HK-2 (cell line): Measurements from ENCODE around the gene NOSIP.

Experiments used
- DNase-seq: peaks from one replicate; pipeline ENCODE4 v3.0.0-alpha.2; 2018; ENCODE audit not compliant: unreplicated experiment

The NOSIP gene

DNA sequence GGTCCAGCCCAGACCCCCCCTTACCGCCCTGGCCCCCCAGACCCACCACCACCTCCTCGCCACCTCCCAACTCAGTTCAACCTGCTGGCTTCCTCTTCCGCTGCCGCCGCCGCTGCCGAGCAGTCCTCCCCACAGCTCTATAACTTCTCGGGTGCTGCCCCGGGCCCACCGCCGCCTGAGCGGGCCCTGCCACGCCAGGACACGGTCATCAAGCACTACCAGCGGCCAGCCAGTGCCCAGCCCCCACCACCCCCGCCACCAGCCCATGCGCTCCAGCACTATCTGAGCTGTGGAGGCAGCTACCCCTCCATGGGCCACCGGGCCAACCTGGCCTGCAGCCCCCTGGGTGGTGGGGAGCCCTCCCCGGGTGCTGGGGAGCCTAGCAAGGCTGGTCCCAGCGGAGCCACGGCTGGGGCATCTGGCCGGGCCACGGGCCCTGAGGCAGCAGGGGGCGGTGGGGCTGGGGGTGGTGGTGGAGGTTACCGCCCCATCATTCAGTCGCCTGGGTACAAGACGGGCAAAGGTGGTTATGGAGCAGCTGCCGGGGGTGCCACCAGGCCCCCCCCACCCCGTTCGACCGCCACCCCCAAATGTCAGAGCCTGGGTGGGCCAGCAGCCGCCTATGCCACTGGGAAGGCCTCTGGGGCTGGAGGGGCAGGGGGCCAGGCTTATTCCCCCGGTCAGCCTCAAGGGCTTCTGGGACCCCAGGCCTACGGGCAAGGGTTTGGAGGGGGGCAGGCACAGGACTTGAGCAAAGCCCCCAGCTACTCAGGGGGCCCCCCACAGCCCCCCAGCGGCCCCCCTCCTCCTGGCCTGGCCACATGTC, 14.8 kb upstream of the NOSIP start:
- no peak for DNase-seq

DNA sequence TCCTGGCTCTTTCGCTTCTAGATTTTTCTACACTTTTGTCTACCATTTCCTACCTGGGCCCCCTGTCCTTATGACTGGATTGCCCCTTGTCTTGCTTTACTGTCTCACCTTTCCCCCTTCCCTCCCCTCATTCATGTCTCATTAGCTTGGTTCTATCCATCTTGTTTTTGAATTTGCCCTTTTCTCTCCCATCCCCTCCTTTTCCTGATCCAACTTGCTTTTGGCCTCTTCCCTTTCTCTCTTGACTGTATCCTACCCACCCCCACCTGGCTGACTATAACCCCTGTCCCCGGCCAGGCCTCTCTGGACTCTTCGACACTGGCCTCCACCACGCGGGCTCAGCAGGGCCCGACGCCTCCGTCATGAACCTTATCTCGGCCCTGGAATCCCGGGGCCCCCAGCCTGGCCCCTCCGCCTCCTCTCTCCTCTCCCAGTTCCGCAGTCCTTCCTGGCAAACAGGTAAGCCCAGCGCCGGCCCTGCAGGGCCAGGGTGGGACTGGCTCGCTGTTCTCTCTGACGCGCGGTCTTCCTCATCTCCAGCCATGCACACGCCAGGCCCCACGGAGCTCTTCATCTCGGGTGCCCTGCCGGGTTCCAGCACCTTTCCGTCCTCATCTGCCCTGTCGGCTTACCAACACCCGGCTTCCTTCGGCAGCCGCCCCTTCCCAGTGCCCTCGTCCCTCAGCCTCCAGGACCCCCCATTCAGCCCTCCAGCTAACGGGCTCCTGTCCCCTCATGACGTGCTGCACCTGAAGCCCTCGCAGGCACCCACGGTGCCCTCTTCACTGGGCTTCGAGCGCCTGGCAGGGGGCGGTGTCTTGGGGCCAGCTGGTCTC, 14.0 kb upstream of the NOSIP start:
- no peak for DNase-seq

DNA sequence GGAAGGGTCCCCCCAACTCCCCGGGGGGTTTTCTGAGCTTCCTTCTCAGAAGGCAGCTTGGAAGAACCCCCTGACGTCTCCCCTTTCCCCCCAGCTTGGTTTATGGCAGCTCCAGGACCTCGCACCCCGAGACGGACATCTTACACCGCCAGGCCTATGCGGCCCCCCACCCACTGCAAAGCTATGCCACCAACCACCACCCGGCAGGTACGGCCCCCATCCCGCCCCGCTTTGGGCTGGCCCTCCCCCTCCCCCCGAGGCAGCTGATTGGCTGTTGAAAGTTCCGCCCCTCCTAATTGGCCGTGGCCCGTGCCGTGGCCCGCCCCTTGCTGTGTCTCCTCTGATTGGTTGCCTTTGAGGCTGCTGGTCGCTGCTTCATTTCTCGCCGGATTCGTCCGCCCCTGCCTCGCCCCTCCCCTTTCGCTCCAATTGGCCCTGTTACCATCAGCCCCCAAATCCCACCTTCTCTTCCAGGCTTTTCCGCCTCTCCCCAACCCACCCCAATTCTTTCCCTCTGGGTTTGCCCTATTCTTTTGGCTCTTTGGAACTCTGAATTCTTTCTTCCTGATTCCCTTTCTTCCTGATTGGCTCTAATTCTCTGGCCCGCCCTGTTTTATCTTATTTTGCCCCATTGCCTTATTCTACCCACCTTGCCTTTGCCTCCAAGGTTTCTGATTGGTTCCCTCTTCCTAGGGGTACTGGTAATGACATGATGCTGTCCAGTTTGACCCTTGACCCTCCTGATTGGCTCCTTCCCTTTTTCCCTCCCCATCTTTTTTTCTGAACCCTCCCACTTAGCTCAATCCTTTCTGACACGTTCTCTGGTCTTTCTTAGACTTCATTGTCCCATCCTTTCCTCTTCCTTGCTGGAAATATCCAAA, 13.1 kb upstream of the NOSIP start:
- DNase-seq, result no peak

GRCh38 chr19:49592486-49593232, 12.3 kb upstream of the NOSIP start:
- DNase-seq, result no peak

GRCh38 chr19:49591731-49592485, 11.6 kb upstream of the NOSIP start:
- peak; percentile 47 for DNase-seq

GRCh38 chr19:49590971-49591730, 10.8 kb upstream of the NOSIP start, which contains the start of gene PRR12:
Gene PRR12, plus strand, starts transcription at chr19:49591182. Its CDS starts 473 bp downstream, at chr19:49591655.
- DNase-seq, result peak; percentile 78

DNA sequence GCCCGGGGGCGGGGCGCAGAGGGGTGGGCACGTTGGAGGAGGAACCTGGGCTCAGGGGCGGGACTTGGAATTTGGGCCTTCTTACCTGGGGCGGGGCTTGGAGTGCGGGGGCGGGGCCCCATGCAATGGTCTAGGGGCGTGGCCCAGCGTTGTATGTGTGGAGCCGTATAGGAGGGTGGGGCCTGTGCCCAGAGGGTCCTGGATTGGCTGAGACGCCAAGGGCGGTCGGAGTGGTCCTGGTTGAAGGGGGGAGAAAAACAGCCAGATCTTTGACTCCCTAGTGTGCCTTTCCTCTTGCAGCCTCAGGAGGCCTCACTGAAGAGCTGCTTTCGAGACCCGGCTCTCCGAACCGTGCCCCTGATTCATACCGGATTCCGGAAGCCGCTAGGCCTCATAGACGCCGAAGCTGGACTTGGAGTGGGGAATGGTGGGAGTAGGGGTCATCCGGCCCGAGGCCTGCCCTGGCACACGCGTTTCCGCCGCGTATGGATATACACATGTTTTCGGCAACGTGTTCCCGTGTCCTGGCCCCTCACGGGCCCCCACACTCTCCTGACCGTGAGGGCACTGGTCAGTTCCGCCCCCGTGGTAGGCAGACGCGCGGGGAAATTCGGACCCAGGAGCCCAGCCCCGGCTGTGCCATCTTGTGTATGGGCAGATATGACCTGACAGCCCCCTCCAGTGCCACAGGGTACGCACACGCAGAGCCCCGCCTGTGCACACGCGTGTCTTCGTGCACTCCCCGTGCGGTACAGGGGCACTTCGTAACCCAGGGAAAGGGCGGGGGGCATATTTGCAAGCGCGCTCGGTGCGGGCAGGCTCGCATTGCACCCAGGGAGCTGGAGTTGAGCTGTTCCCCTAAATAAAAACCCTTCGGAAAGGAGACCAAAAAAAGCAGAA, 10.0 kb upstream of the NOSIP start:
- DNase-seq, result peak; percentile 97

- DNase-seq, result no peak
Observed at GRCh38 chr19:49589502-49589905, 9.1 kb upstream of the NOSIP start.

DNA sequence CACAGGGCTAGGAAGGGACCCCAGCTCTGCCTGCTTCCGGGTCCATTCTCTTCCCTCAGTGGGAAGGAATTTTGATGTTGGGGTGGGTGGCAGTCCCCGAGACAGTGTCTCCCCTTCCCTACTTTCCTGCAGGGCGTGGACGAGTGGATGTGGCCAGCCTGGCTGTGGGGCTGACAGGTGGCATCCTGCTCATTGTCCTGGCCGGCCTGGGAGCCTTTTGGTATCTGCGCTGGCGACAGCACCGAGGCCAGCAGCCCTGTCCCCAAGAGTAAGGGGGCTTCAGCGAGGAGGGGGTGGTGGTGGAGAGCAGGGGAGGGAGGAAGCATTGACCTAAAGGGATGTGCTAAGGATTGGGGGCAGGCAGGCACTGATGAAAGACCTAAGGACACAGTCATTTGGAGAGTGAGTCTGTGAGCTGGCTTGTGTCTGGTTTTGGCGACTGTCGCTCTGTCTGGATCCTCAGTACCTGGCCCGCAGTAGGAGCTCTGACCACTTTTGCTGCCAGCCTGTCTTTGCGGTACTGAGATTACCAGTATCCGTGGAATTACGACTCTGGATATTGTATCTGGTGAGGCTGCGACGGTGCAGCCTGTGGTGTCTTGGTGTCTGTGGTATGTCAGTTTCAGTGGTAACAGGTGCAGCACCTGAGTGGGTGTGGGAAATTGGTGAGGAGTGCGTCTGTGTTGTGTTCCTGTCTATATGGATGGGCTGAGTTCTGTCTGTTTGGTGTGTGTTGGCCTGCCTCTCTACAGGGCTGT, 8.2 kb upstream of the NOSIP start:
- DNase-seq, result no peak

DNA sequence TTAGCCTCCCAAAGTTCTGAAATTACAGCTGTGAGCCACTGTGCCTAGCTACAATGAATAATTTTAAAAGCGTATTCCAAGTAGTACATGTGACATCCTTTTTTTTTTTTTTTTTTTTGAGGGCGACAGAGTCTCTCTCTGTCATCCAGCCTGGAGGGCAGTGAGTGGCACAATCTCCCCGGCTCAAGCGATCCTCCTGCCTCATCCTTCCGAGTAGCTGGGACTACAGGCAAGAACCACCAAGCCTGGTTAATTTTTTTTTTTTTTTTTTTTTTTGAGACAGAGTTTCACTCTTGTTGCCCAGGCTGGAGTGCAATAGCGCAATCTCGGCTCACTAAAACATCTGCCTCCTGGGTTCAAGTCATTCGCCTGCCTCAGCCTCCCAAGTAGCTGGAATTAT, 6.9 kb upstream of the NOSIP start:
- no peak for DNase-seq

DNA sequence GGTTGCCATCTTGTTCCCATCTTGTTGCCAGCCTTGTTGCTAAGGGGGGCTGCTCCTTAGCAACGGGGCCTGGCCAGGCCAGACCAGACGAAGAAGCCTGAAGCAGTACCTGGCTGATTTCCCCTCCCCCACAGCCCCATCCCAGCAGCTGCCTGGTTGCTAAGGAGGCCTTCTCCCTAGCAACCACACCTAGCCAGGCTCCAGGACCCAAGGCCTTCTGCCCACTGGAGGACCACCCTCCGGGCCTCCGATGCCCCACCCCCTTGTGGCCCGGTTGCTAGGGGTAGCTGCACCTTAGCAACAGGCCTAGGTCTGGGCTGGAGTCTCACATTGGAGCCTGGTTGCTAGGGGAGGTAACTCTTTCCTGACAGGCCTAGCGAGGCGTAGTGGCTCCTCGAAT, 4.7 kb upstream of the NOSIP start:
- DNase-seq, result no peak

- no peak for DNase-seq
Observed at GRCh38 chr19:49583239-49583638, 2.9 kb upstream of the NOSIP start.

- DNase-seq, result no peak
Observed at GRCh38 chr19:49581007-49581508, 702 bp upstream of the NOSIP start, which contains the start of gene PRRG2. Gene PRRG2, plus strand, starts transcription at chr19:49581316. Its CDS starts 1,904 bp downstream, at chr19:49583220.

- DNase-seq, result no peak
Observed at GRCh38 chr19:49579947-49580263, 451 bp downstream of the NOSIP start.

- no peak for DNase-seq
Observed at GRCh38 chr19:49579193-49579592, 1.2 kb downstream of the NOSIP start.

DNA sequence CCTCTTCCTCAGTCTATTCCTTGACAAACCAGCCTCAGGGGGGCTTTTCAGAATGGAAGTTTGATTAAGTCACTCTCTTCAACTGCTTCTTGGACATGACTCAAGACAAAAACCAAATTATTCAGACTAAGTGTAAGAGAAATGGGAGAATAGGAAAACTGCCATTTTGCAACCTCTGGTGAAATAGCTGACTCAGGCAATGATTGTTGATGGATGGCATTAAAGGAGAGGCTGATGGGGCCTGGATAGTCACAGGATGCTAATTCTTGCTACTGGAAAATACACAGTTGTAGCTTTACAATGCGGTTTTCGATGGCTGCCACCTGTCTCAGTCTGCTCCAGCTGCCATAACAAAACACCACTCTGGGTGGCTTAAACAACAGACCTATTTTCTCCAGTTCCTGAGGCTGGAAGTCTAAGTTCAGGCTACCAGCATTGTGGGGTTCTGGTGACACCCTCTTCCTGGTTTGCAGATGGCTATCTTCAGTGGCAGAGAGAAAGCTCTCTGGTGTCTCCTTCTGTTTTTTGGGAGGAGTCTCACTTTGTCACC, 6.1 kb downstream of the NOSIP start:
- no peak for DNase-seq

- no peak for DNase-seq
Observed at GRCh38 chr19:49573425-49573824, 6.9 kb downstream of the NOSIP start.
